Measurements from ENCODE around the gene PMEPA1. TPM values are rescaled to one million over a fixed set of nuclear protein-coding genes. Genes with fewer than 3 reads are reported as not detected.

Gene PMEPA1
- total RNA-seq, 1 donor: 23.5 TPM

- Histone ChIP-seq H4K20me1 (ENCODE audit: insufficient read depth, low read length) (peaks cover 64% of the 10 kb centered on the region), H3K9me3 (ENCODE audit: low read depth, low read length) (no peaks in the 10 kb centered on the region), H3K4me2 (ENCODE audit: insufficient read depth, low read length) (no peak overlapping the region), H3K4me3 (ENCODE audit: insufficient read depth, low read length) (no peak overlapping the region), H3K27me3 (ENCODE audit: insufficient read depth, low read length) (no peaks in the 10 kb centered on the region), H3K4me1 (ENCODE audit: insufficient read depth, low read length) (peaks cover 19% of the 10 kb centered on the region), H2AFZ (ENCODE audit: low read length) (no peak overlapping the region), H3K27ac (ENCODE audit: low read depth, low read length) (no peak overlapping the region), H3K36me3 (ENCODE audit: insufficient read depth, low read length) (no peaks in the 10 kb centered on the region), H3K79me2 (ENCODE audit: insufficient read depth, low read length) (peaks cover 57% of the 10 kb centered on the region)
- no peak for DNase-seq (ENCODE audit: insufficient read length, low spot score, missing footprints)
- no peak for TF ChIP-seq CTCF (IDR thresholded peaks at IDR 0.05; ENCODE audit: extremely low read depth, low read depth, low read length)
Observed at GRCh38 chr20:57693002-57693582, 16.7 kb downstream of the PMEPA1 start.

GRCh38 chr20:57692393-57692792 lies 17.4 kb downstream of the PMEPA1 start:
- Histone ChIP-seq H2AFZ (ENCODE audit: low read length) (no peak overlapping the region), H3K4me1 (ENCODE audit: insufficient read depth, low read length) (peaks cover 12% of the 10 kb centered on the region), H3K27ac (ENCODE audit: low read depth, low read length) (no peak overlapping the region), H3K4me3 (ENCODE audit: insufficient read depth, low read length) (no peak overlapping the region), H4K20me1 (ENCODE audit: insufficient read depth, low read length) (peaks cover 65% of the 10 kb centered on the region), H3K4me2 (ENCODE audit: insufficient read depth, low read length) (no peak overlapping the region), H3K79me2 (ENCODE audit: insufficient read depth, low read length) (peaks cover 53% of the 10 kb centered on the region), H3K9me3 (ENCODE audit: low read depth, low read length) (no peaks in the 10 kb centered on the region), H3K27me3 (ENCODE audit: insufficient read depth, low read length) (no peaks in the 10 kb centered on the region), H3K36me3 (ENCODE audit: insufficient read depth, low read length) (no peaks in the 10 kb centered on the region)
- no peak for DNase-seq (ENCODE audit: insufficient read length, low spot score, missing footprints)
- TF ChIP-seq CTCF (IDR thresholded peaks at IDR 0.05; ENCODE audit: extremely low read depth, low read depth, low read length): no peak

GRCh38 chr20:57691699-57692098 lies 18.1 kb downstream of the PMEPA1 start:
- no peaks in the 10 kb centered on the region for H3K36me3 ChIP-seq (ENCODE audit: insufficient read depth, low read length)
- no peak overlapping the region for H3K27ac ChIP-seq (ENCODE audit: low read depth, low read length)
- H3K27me3 ChIP-seq (ENCODE audit: insufficient read depth, low read length): no peaks in the 10 kb centered on the region
- H3K4me2 ChIP-seq (ENCODE audit: insufficient read depth, low read length): no peak overlapping the region
- DNase-seq (ENCODE audit: insufficient read length, low spot score, missing footprints): no peak
- peaks cover 11% of the 10 kb centered on the region for H3K4me1 ChIP-seq (ENCODE audit: insufficient read depth, low read length)
- peaks cover 46% of the 10 kb centered on the region for H3K79me2 ChIP-seq (ENCODE audit: insufficient read depth, low read length)
- no peak overlapping the region for H3K4me3 ChIP-seq (ENCODE audit: insufficient read depth, low read length)
- H4K20me1 ChIP-seq (ENCODE audit: insufficient read depth, low read length): peaks cover 66% of the 10 kb centered on the region
- H2AFZ ChIP-seq (ENCODE audit: low read length): no peak overlapping the region
- H3K9me3 ChIP-seq (ENCODE audit: low read depth, low read length): no peaks in the 10 kb centered on the region
- no peak for TF ChIP-seq CTCF (IDR thresholded peaks at IDR 0.05; ENCODE audit: extremely low read depth, low read depth, low read length)

GRCh38 chr20:57690525-57690924 lies 19.3 kb downstream of the PMEPA1 start:
- no peaks in the 10 kb centered on the region for H3K27me3 ChIP-seq (ENCODE audit: insufficient read depth, low read length)
- H3K4me1 ChIP-seq (ENCODE audit: insufficient read depth, low read length): peaks cover 11% of the 10 kb centered on the region
- no peak overlapping the region for H3K4me2 ChIP-seq (ENCODE audit: insufficient read depth, low read length)
- no peaks in the 10 kb centered on the region for H3K36me3 ChIP-seq (ENCODE audit: insufficient read depth, low read length)
- H3K79me2 ChIP-seq (ENCODE audit: insufficient read depth, low read length): peaks cover 34% of the 10 kb centered on the region
- H3K9me3 ChIP-seq (ENCODE audit: low read depth, low read length): no peaks in the 10 kb centered on the region
- H3K4me3 ChIP-seq (ENCODE audit: insufficient read depth, low read length): no peak overlapping the region
- H2AFZ ChIP-seq (ENCODE audit: low read length): no peak overlapping the region
- no peak for TF ChIP-seq CTCF (IDR thresholded peaks at IDR 0.05; ENCODE audit: extremely low read depth, low read depth, low read length)
- no peak for DNase-seq (ENCODE audit: insufficient read length, low spot score, missing footprints)
- H4K20me1 ChIP-seq (ENCODE audit: insufficient read depth, low read length): peaks cover 75% of the 10 kb centered on the region
- no peak overlapping the region for H3K27ac ChIP-seq (ENCODE audit: low read depth, low read length)
